ENCODE results near the gene ADAMTSL2.

GRCh38 chr9:133524679-133525228 is 9.8 kb upstream of the ADAMTSL2 start, which contains the start of gene MYMK:
- TF ChIP-seq RFX5 (IDR thresholded peaks at IDR 0.05; ENCODE audit: low read length) (no peak), CTCF (IDR thresholded peaks at IDR 0.05) (no peak), FOXM1 (IDR thresholded peaks at IDR 0.05; ENCODE audit: low read depth) (no peak), MAX (IDR thresholded peaks at IDR 0.05; ENCODE audit: low read depth) (no peak), YY1 (IDR thresholded peaks at IDR 0.05; ENCODE audit: low read depth) (no peak), FOSL2 (IDR thresholded peaks at IDR 0.05; ENCODE audit: borderline replicate concordance, low read depth) (no peak), TAF1 (IDR thresholded peaks at IDR 0.05; ENCODE audit: borderline replicate concordance, low read depth, low read length) (no peak), PBX3 (IDR thresholded peaks at IDR 0.05) (no peak), REST (IDR thresholded peaks at IDR 0.05; ENCODE audit: low read depth, low read length) (no peak), SMC3 (IDR thresholded peaks at IDR 0.05; ENCODE audit: low read depth, low read length) (no peak)

Measured in SK-N-SH (cell line).